HG03196 (cell line): ENCODE data around the gene MATK.

Experiments used
- ATAC-seq: cut with Tn5 transposase; IDR thresholded peaks from one replicate; pipeline ENCODE4 v1.9.1; 2021; ENCODE audit not compliant: unreplicated experiment

Gene MATK

GRCh38 chr19:3751236-3751635 is 34.9 kb downstream of the MATK start:
- ATAC-seq = no peak

GRCh38 chr19:3750211-3750610 is 36.0 kb downstream of the MATK start:
- ATAC-seq = no peak

GRCh38 chr19:3748965-3749364 is 37.2 kb downstream of the MATK start:
- no peak for ATAC-seq

- ATAC-seq = no peak
Observed at GRCh38 chr19:3746371-3747056, 39.7 kb downstream of the MATK start.

- no peak for ATAC-seq
Observed at GRCh38 chr19:3745363-3746045, 40.7 kb downstream of the MATK start.

GRCh38 chr19:3743486-3743885 is 42.7 kb downstream of the MATK start:
- ATAC-seq = no peak

- ATAC-seq = no peak
Observed at GRCh38 chr19:3740431-3740830, 45.8 kb downstream of the MATK start.

- ATAC-seq = no peak
Observed at GRCh38 chr19:3738477-3739220, 47.5 kb downstream of the MATK start.

- ATAC-seq = no peak
Observed at GRCh38 chr19:3737487-3738205, 48.5 kb downstream of the MATK start.

GRCh38 chr19:3736106-3736724 is 50.0 kb downstream of the MATK start:
- ATAC-seq = no peak

- ATAC-seq = no peak
Observed at GRCh38 chr19:3734310-3734600, 51.9 kb downstream of the MATK start.

GRCh38 chr19:3733549-3734309 is 52.5 kb downstream of the MATK start:
- no peak for ATAC-seq

GRCh38 chr19:3732108-3732507 is 54.1 kb downstream of the MATK start:
- ATAC-seq = no peak

GRCh38 chr19:3730457-3730958 is 55.7 kb downstream of the MATK start:
- ATAC-seq = no peak
